DND-41 (cell line): Measurements from ENCODE around the gene LIAS.

ENCODE experiments used
- EZH2 ChIP-seq: IDR thresholded peaks from 3 replicates; pipeline ENCODE4 v1.6.1; 2012; ENCODE audit warnings: borderline replicate concordance, low read depth, mild to moderate bottlenecking, moderate library complexity, low read length, inconsistent platforms; ENCODE audit not compliant: severe bottlenecking
- TF ChIP-seq, protein P1 (sequence below): IDR thresholded peaks from 2 replicates; pipeline ENCODE4 v1.5.1; 2012; ENCODE audit warnings: borderline replicate concordance, low read length, moderate library complexity, mild to moderate bottlenecking; ENCODE audit not compliant: poor library complexity, severe bottlenecking; ENCODE audit errors: extremely low read depth

DNA sequence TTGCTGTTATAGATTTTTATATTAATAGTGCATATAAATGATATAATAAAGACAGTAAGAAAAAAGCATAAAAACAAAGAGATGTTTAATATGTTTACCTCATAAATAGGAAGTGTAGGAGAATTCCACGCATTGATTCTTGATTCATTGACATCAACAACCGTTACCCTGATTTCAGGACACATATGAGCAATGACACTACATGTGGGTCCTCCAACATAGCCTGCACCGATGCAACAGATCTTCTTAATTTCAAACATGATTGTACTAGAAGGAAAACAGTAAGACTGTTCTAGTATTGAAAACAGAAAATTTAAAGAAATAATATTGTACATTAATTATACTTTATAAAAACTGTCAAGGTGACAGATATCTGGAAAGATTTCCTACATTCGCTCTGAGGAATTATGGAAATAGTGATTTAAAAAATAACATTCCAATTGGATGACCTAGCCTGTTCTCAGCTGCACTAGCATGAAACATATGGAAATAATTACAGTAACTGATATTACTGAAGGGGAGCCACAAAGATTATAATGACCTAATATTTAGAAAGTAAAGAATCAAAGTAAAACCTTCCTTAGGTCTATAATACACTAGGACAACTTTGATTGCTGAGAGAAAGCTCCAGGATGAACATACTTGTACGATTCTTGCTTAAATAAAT, 62.5 kb downstream of the LIAS start:
- no peak for TF ChIP-seq EZH2
- TF ChIP-seq, protein P1, sequence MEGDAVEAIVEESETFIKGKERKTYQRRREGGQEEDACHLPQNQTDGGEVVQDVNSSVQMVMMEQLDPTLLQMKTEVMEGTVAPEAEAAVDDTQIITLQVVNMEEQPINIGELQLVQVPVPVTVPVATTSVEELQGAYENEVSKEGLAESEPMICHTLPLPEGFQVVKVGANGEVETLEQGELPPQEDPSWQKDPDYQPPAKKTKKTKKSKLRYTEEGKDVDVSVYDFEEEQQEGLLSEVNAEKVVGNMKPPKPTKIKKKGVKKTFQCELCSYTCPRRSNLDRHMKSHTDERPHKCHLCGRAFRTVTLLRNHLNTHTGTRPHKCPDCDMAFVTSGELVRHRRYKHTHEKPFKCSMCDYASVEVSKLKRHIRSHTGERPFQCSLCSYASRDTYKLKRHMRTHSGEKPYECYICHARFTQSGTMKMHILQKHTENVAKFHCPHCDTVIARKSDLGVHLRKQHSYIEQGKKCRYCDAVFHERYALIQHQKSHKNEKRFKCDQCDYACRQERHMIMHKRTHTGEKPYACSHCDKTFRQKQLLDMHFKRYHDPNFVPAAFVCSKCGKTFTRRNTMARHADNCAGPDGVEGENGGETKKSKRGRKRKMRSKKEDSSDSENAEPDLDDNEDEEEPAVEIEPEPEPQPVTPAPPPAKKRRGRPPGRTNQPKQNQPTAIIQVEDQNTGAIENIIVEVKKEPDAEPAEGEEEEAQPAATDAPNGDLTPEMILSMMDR: no peak
